Ecto neural progenitor cell (in vitro differentiated cells): ENCODE data around the gene POLR1B.
"Not testable (repeated sequence)": the region's sequence is repeated elsewhere in the genome, so short reads cannot be mapped to it uniquely, and the experiment has no call there.

Experiments
- DNase-seq: peaks from one replicate; pipeline ENCODE4 v3.0.0-alpha.2; 2018; ENCODE audit warnings: low spot score

Gene POLR1B

GRCh38 chr2:112541315-112542122 lies 746 bp upstream of the POLR1B start:
- peak; percentile 85 for DNase-seq

GRCh38 chr2:112542984-112543661 lies 858 bp downstream of the POLR1B start:
- no peak for DNase-seq

GRCh38 chr2:112547333-112547732 lies 5.1 kb downstream of the POLR1B start:
- no peak for DNase-seq

- DNase-seq = no peak
Observed at GRCh38 chr2:112548980-112549379, 6.7 kb downstream of the POLR1B start.

GRCh38 chr2:112566104-112566503 lies 23.8 kb downstream of the POLR1B start:
- no peak for DNase-seq

GRCh38 chr2:112566508-112566907 lies 24.2 kb downstream of the POLR1B start:
- DNase-seq = not testable (repeated sequence)

- no peak for DNase-seq
Observed at GRCh38 chr2:112572005-112572404, 29.7 kb downstream of the POLR1B start.

GRCh38 chr2:112577756-112578155 lies 35.5 kb downstream of the POLR1B start:
- no peak for DNase-seq

- no peak for DNase-seq
Observed at GRCh38 chr2:112579241-112579640, 37.0 kb downstream of the POLR1B start.

- DNase-seq = no peak
Observed at GRCh38 chr2:112580084-112580483, 37.8 kb downstream of the POLR1B start.

- no peak for DNase-seq
Observed at GRCh38 chr2:112582314-112582746, 40.1 kb downstream of the POLR1B start.

GRCh38 chr2:112583497-112584133 lies 41.4 kb downstream of the POLR1B start:
- DNase-seq = no peak

- DNase-seq = peak; percentile 93
Observed at GRCh38 chr2:112584134-112584890, 42.0 kb downstream of the POLR1B start, which contains the start of gene CHCHD5. TSS of gene CHCHD5 (plus strand) at chr2:112584609. CDS start at chr2:112584648, 39 bp downstream.

- no peak for DNase-seq
Observed at GRCh38 chr2:112584891-112585250, 42.6 kb downstream of the POLR1B start.

- DNase-seq = no peak
Observed at GRCh38 chr2:112585400-112585799, 43.1 kb downstream of the POLR1B start.

GRCh38 chr2:112585873-112586464 lies 43.7 kb downstream of the POLR1B start:
- DNase-seq = no peak

GRCh38 chr2:112588611-112589045 lies 46.4 kb downstream of the POLR1B start:
- no peak for DNase-seq

- no peak for DNase-seq
Observed at GRCh38 chr2:112591413-112591812, 49.1 kb downstream of the POLR1B start.

- no peak for DNase-seq
Observed at GRCh38 chr2:112593736-112594135, 51.5 kb downstream of the POLR1B start.

- no peak for DNase-seq
Observed at GRCh38 chr2:112597537-112598322, 55.5 kb downstream of the POLR1B start.

GRCh38 chr2:112600634-112601033 lies 58.4 kb downstream of the POLR1B start:
- DNase-seq = no peak
